HG03521 (cell line): ENCODE measurements around the gene PCDH15.

ENCODE experiments used
- ATAC-seq: cut with Tn5 transposase; IDR thresholded peaks from one replicate; pipeline ENCODE4 v1.9.1; 2021; ENCODE audit warnings: mild to moderate bottlenecking, moderate library complexity; ENCODE audit not compliant: unreplicated experiment

Gene PCDH15

GRCh38 chr10:54139819-54140428 is 661.1 kb downstream of the PCDH15 start:
- no peak for ATAC-seq

- ATAC-seq: no peak
Measured at GRCh38 chr10:54137396-54137795, 663.6 kb downstream of the PCDH15 start.

- no peak for ATAC-seq
Measured at GRCh38 chr10:54133203-54133602, 667.8 kb downstream of the PCDH15 start.

GRCh38 chr10:54131833-54132232 is 669.2 kb downstream of the PCDH15 start:
- no peak for ATAC-seq

- no peak for ATAC-seq
Measured at GRCh38 chr10:54130394-54130793, 670.6 kb downstream of the PCDH15 start.

DNA sequence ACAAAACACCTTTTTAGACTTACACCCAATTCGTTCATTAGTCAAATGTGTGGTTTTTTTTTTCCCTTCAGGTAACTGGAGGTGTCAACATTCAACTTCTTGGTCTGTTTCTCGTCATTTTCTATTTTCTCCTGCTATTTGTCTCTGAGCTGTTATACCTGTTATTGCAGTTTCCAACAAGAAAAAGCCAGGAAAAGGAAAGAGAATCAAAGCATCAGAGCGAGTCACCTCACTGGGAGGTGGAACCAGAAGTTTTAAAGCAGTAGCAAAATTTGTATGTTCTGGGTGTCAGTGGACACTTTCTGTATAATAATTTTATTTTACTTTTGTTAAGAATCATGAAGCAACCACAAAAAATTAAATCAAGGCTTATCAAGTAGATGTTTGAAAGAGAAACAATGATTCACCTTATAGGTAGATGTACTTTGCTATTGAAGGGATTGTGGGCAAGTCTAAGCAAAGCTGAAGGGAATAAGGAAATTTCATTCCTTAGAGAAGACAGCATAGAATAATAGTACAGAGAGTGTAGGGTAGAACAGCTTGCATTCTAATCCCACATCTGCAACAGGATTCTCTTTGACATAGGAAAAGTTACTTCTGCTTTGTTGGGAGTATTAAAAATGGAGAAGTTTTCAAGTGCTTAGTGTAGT is 675.8 kb downstream of the PCDH15 start:
- ATAC-seq: no peak

- no peak for ATAC-seq
Measured at GRCh38 chr10:54124209-54124885, 676.7 kb downstream of the PCDH15 start.

- no peak for ATAC-seq
Measured at GRCh38 chr10:54120806-54121205, 680.2 kb downstream of the PCDH15 start.

DNA sequence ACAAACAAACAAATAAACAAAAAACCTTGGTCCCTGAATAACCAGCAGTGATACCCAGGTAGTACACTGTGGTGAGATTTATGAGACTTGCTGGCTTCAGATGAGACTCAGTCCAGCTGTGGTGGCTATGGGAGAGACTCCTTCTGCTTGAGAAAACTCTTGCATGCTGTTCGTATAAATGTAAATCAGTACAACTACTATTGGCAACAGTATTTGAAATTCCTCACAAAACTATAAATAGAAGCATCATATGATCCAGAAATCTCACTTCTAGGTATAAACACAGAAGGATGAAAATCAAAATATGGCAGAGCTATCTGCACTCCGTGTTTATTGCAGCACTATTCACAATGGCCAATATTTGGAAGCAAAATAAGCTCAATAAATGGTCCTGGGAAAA is 692.1 kb downstream of the PCDH15 start:
- ATAC-seq: no peak

DNA sequence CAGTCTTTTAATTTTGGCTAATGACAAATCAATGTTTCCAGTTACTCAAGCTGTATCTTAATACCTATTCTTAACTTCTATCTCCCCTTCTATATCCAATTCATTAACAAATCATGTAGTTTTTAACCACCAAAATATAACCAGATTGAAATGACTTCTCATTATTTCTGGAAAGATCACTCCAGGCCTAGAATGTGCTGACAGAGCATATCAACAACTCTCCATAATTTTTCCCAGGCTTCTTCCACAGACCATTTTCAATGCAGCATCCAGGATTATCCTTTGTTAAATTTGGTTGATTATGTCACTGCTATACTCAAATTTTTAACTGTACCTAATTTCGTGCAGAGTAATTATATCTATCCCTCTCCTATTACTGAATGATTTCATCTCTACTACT is 704.1 kb downstream of the PCDH15 start:
- no peak for ATAC-seq

GRCh38 chr10:54094321-54094720 is 706.7 kb downstream of the PCDH15 start:
- no peak for ATAC-seq

DNA sequence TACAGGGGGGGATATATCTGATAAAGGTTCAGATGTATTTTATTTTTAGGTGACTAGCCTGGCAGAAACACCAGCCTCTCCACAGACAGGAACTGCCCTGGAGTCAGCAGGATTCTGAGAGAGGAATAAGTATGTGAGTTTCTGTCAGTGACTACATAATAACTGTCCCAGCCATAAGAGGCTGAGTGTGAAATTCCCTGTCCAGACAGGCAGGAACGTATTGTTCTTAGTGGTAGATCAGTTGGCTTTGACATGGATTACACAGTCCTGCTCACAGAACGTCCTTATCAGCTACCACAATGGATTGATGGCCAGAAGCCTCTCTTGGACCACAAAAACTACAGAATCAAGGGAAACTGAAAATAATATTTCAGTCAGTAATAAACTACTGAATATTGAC is 709.8 kb downstream of the PCDH15 start:
- no peak for ATAC-seq

- no peak for ATAC-seq
Measured at GRCh38 chr10:54081950-54082349, 719.1 kb downstream of the PCDH15 start.

DNA sequence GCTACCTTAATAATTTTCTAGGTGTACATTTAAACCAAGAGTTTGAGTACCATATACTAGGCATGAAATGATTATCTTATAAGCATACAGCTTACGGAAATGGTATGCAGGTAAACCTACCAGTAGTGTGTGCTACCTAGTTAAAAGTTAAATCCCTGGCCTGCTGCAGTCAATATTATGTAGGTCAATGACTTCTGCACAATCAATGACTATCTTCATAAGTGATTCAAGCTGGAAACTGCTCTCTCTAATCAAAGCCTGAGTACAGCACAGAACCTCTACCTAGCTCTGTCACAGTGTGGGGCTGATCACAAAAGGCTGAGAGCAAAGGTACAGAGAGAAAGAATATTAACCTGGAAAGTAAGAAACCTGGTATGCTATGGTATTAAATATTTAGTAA is 733.7 kb downstream of the PCDH15 start:
- ATAC-seq: no peak

- ATAC-seq: no peak
Measured at GRCh38 chr10:54066646-54067045, 734.4 kb downstream of the PCDH15 start.

GRCh38 chr10:54065106-54065505 is 735.9 kb downstream of the PCDH15 start:
- ATAC-seq: no peak

- ATAC-seq: no peak
Measured at GRCh38 chr10:54064215-54064614, 736.8 kb downstream of the PCDH15 start.

DNA sequence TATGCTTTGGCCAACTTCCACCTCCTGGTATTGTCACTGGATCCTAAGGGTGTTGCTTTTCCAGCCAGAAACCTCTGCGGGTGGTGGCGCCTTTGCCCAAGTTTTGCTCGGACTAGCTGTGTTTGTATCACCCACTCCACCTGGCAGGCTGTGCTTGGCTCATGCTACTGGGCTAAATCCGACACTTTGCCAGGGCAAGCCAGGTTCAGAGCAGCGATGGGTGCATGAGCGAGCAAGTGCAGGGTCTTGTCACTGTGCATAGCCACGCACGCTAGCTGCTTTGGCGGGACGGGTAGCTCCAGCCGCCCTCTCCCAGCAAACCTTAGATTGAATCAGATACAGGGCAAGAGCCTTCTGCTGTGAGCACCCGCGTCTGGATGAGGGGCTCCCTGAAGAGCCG is 737.5 kb downstream of the PCDH15 start:
- no peak for ATAC-seq

- ATAC-seq: no peak
Measured at GRCh38 chr10:54060572-54060971, 740.5 kb downstream of the PCDH15 start.

GRCh38 chr10:54057357-54057756 is 743.7 kb downstream of the PCDH15 start:
- no peak for ATAC-seq

DNA sequence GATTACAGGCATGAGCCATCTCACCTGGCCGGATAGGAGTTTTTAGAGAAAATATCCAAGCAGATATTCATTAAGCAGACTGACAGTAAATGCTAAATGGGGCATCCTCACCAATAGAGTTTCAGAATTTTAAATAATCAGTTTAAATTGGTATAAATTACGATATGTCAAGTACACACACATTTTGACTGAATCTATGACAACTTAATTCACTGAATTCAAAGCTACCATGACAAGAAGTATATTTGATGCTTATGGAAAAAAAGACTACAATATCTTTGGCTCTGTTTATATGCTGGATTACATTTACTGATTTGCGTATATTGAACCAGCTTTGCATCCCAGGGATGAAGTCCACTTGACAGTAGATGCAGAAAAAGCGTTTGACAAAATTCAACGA is 774.7 kb downstream of the PCDH15 start:
- ATAC-seq: no peak

GRCh38 chr10:54011117-54011516 is 789.9 kb downstream of the PCDH15 start:
- ATAC-seq: no peak
